Endothelial cell of umbilical vein (primary cell): ENCODE data around the gene DLL4. TPM values are rescaled to one million over a fixed set of nuclear protein-coding genes. Genes with fewer than 3 reads are reported as not detected.

Experiments used
- BruUV-seq: library from RNA; stranded (reverse); fragments of 400-500 nt; replicated peaks from 2 replicates; lab custom pipeline; 2021; lab: Mats Ljungman, UMichigan
- CTCF ChIA-PET: fragments of 300-600, 350-600 bp; sonication (Branson Sonifier 250); formaldehyde crosslinking; loops from one replicate; lab custom pipeline; 2021; ENCODE audit warnings: antibody characterized with exemption, inconsistent platforms; lab: Charles Lee
- POLR2A ChIA-PET: fragments of 300-600, 350-600 bp; sonication (Branson Sonifier 250); formaldehyde crosslinking; loops from one replicate; lab custom pipeline; 2021; ENCODE audit warnings: antibody characterized with exemption, inconsistent platforms; lab: Charles Lee
- DNase-seq: peaks from one replicate; pipeline ENCODE4 v3.0.0-alpha.2; 2011; ENCODE audit warnings: low read depth, low spot score
- FAIRE-seq: peaks from 2 replicates; lab custom pipeline; 2011; peaks lifted over from hg19 to GRCh38; lab: Jason Lieb, UNC
- H2AFZ ChIP-seq: 2 replicates; pipeline ENCODE4 v1.6.0; 2012; ENCODE audit warnings: low read depth, low read length, control low read depth, inconsistent platforms
- H3K27ac ChIP-seq: 2 replicates; pipeline ENCODE4 v1.5.1; 2011; ENCODE audit warnings: low read depth, mild to moderate bottlenecking, control low read depth, low read length, moderate library complexity; ENCODE audit not compliant: insufficient read depth
- H3K27me3 ChIP-seq, 2 experiments: 2 replicates each; pipeline versions ENCODE4 v1.6.0 to v1.6.1; 2011; ENCODE audit warnings: low read length in 2 of 2, mixed read lengths in 1 of 2; ENCODE audit not compliant: control insufficient read depth in 2 of 2, insufficient read depth in 2 of 2
- H3K36me3 ChIP-seq, 2 experiments: 2 replicates in 1 of 2; 3 replicates in 1 of 2; pipeline ENCODE4 v1.5.1; 2011; ENCODE audit warnings: low read length in 2 of 2, mild to moderate bottlenecking in 1 of 2, moderate library complexity in 1 of 2; ENCODE audit not compliant: control insufficient read depth in 2 of 2, insufficient read depth in 2 of 2; ENCODE audit errors: extremely low read depth in 1 of 2
- H3K4me1 ChIP-seq: 3 replicates; pipeline ENCODE4 v1.5.1; 2011; ENCODE audit warnings: mild to moderate bottlenecking, low read length; ENCODE audit not compliant: control insufficient read depth, insufficient read depth; ENCODE audit errors: extremely low read depth
- H3K4me2 ChIP-seq: 2 replicates; pipeline ENCODE4 v1.6.1; 2011; ENCODE audit warnings: low read length, control low read depth, mixed read lengths; ENCODE audit not compliant: insufficient read depth
- H3K4me3 ChIP-seq, 3 experiments: fragments of 200-600 bp in 1 of 3; sonication (generic), shearing (Covaris generic) in 1 of 3; replicated peaks in 1 of 3; 2 replicates each; pipeline ENCODE4 v1.5.1; 2011 to 2016; ENCODE audit warnings: control low read depth in 3 of 3, low read length in 3 of 3, mild to moderate bottlenecking in 2 of 3, inconsistent platforms in 1 of 3, low read depth in 1 of 3, moderate library complexity in 1 of 3; ENCODE audit not compliant: insufficient read depth in 1 of 3
- H3K79me2 ChIP-seq: 2 replicates; pipeline ENCODE4 v1.6.0; 2012; ENCODE audit warnings: low read length, inconsistent platforms; ENCODE audit not compliant: control insufficient read depth, insufficient read depth
- H3K9ac ChIP-seq: replicated peaks from 2 replicates; pipeline ENCODE3; 2011; ENCODE audit warnings: low read length, control low read depth; ENCODE audit not compliant: insufficient read depth; ENCODE audit errors: extremely low read depth
- H3K9me1 ChIP-seq: replicated peaks from 3 replicates; pipeline ENCODE4 v1.6.0; 2011; ENCODE audit warnings: mild to moderate bottlenecking, low read length; ENCODE audit not compliant: control insufficient read depth, insufficient read depth; ENCODE audit errors: extremely low read depth
- H3K9me3 ChIP-seq: replicated peaks from 2 replicates; pipeline ENCODE4 v1.5.1; 2012; ENCODE audit warnings: low read length, inconsistent platforms; ENCODE audit not compliant: control insufficient read depth, insufficient read depth
- H4K20me1 ChIP-seq: replicated peaks from 2 replicates; pipeline ENCODE3; 2011; ENCODE audit warnings: mild to moderate bottlenecking, low read length; ENCODE audit not compliant: control insufficient read depth, insufficient read depth; ENCODE audit errors: extremely low read depth
- CTCF ChIP-seq, 2 donors: IDR thresholded peaks; 1 replicate in 1 of 2; 2 replicates in 1 of 2; pipeline ENCODE4 v1.5.1; 2011; ENCODE audit warnings: low read length in 2 of 2, mild to moderate bottlenecking in 2 of 2, moderate library complexity in 2 of 2, control low read depth in 1 of 2, inconsistent platforms in 1 of 2, low read depth in 1 of 2; ENCODE audit not compliant: insufficient read depth in 1 of 2; ENCODE audit errors: extremely low read depth in 1 of 2
- EZH2 ChIP-seq: IDR thresholded peaks from 2 replicates; pipeline ENCODE4 v1.6.1; 2012; ENCODE audit warnings: borderline replicate concordance, low read depth, mild to moderate bottlenecking, moderate library complexity, low read length, inconsistent platforms; ENCODE audit not compliant: severe bottlenecking
- FOS ChIP-seq: IDR thresholded peaks from 2 replicates; pipeline ENCODE4 v1.6.1; 2011; ENCODE audit warnings: mild to moderate bottlenecking, low read length, moderate library complexity, borderline replicate concordance; ENCODE audit not compliant: insufficient read depth
- GATA2 ChIP-seq: IDR thresholded peaks from 2 replicates; pipeline ENCODE4 v1.7.0; 2011; ENCODE audit warnings: low read depth, mild to moderate bottlenecking, moderate library complexity, mixed read lengths, low read length; ENCODE audit not compliant: insufficient read length, insufficient read depth
- JUN ChIP-seq: IDR thresholded peaks from 2 replicates; pipeline ENCODE4 v1.6.1; 2011; ENCODE audit warnings: borderline replicate concordance, low read depth; ENCODE audit not compliant: insufficient read length, insufficient read depth
- MAX ChIP-seq: IDR thresholded peaks from 2 replicates; pipeline ENCODE4 v1.6.1; 2011; ENCODE audit not compliant: insufficient read depth, insufficient read length
- MYC ChIP-seq: IDR thresholded peaks from one replicate; pipeline ENCODE4 v1.6.1; 2011; ENCODE audit warnings: mild to moderate bottlenecking, low read depth, low read length
- POLR2A ChIP-seq: IDR thresholded peaks from 2 replicates; pipeline ENCODE4 v1.6.1; 2012; ENCODE audit warnings: low read depth, mild to moderate bottlenecking, control low read depth, low read length
- POLR2AphosphoS5 ChIP-seq: IDR thresholded peaks from 2 replicates; pipeline ENCODE4 v1.6.1; 2012; ENCODE audit warnings: low read depth, mild to moderate bottlenecking, control low read depth, low read length, moderate library complexity; ENCODE audit not compliant: insufficient read depth
- dilution Hi-C: fragments of 300-500 bp; cut with MboI; formaldehyde crosslinking; loops from one replicate; pipeline ENCODE4 v1.15.0; 2019; ENCODE audit warnings: low sequenced_read_pairs; ENCODE audit not compliant: extremely low pct_ligation_motif_present
- intact Hi-C: fragments of 100-400 bp; cut with micrococcal nuclease; formaldehyde crosslinking; loops from one replicate; pipeline ENCODE4 v1.10.0; 2022
- polyA plus RNA-seq, 4 experiments: library from polyadenylated mRNA; depleted of rRNA in 3 of 4; stranded (reverse) in 3 of 4; unstranded in 1 of 4; fragments of >200 nt; gene quantifications; 2 replicates each; pipeline versions ENCODE4 v1.2.1 to v1.2.3, GENCODE V29; 2011 to 2012; ENCODE audit warnings: missing spikeins in 1 of 4
- total RNA-seq: library from RNA; stranded (reverse); gene quantifications from 2 replicates; pipeline ENCODE4 v1.2.3, GENCODE V29; 2021

DLL4 gene
- total and polyA plus RNA-seq, 2 donors (not counting 3 experiments of a cell fraction or from before 2014, with no cell fraction given) = 55.2 to 57.8 TPM

GRCh38 chr15:40922608-40923005 lies 6.5 kb upstream of the DLL4 start:
- CTCF ChIA-PET = interaction anchor here (0.7 to 12.4 kb wide), 5 partner anchors 8 to 28 kb away, joined by 3 to 260 read pairs (median 3); partner anchors contain the start of gene VPS18
- Histone ChIP-seq H3K4me2 (no peak overlapping the region), H2AFZ (no peak overlapping the region), H4K20me1 (no peaks in the 10 kb centered on the region), H3K27me3 (peaks cover 11 to 16% of the 10 kb centered on the region in 2 experiments), H3K4me3 (no peak overlapping the region), H3K4me1 (peaks cover 28% of the 10 kb centered on the region), H3K9ac (no peak overlapping the region), H3K9me3 (no peaks in the 10 kb centered on the region), H3K9me1 (no peaks in the 10 kb centered on the region), H3K79me2 (no peaks in the 10 kb centered on the region), H3K27ac (no peak overlapping the region), H3K36me3 (no peaks in the 10 kb centered on the region)
- FAIRE-seq = no peak
- POLR2A ChIA-PET = no interaction called here
- no peak for DNase-seq
- intact Hi-C loops = no loop called here
- no peak for TF ChIP-seq POLR2AphosphoS5
- TF ChIP-seq MAX = no peak
- no peak for TF ChIP-seq JUN
- TF ChIP-seq MYC = no peak
- TF ChIP-seq FOS = no peak
- TF ChIP-seq GATA2 = no peak
- TF ChIP-seq POLR2A = no peak
- no peak for TF ChIP-seq EZH2
- TF ChIP-seq CTCF (IDR thresholded peaks at IDR 0.05; ENCODE audit: extremely low read depth in 1 of 2, insufficient read depth in 1 of 2, low read depth in 1 of 2, low read length in 2 of 2) = no peak
- dilution Hi-C loops = no loop called here
- no TSS peak for BruUV-seq
